H1 (cell line): ENCODE measurements around the gene LAMA3. TPM values are rescaled to one million over a fixed set of nuclear protein-coding genes. Genes with fewer than 3 reads are reported as not detected.
"Not testable (repeated sequence)": the region's sequence is repeated elsewhere in the genome, so short reads cannot be mapped to it uniquely, and the experiment has no call there.

Experiments
- CTCF ChIA-PET: fragments of 300-600 bp; sonication (Branson Sonifier 250); formaldehyde crosslinking; loops from one replicate; lab custom pipeline; 2021; ENCODE audit not compliant: partially characterized antibody; lab: Charles Lee
- POLR2A ChIA-PET: fragments of 300-600 bp; sonication (Branson Sonifier 250); formaldehyde crosslinking; loops from one replicate; lab custom pipeline; 2021; ENCODE audit warnings: inconsistent platforms; ENCODE audit not compliant: partially characterized antibody; lab: Charles Lee
- DNase-seq, 2 experiments: peaks; one replicate each; pipeline versions ENCODE4 v3.0.0 to v3.0.0-alpha.2; 2010 to 2022; ENCODE audit warnings: low spot score in 2 of 2, low read depth in 1 of 2, mixed read lengths in 1 of 2
- FAIRE-seq: peaks from 2 replicates; lab custom pipeline; 2011; peaks lifted over from hg19 to GRCh38; lab: Jason Lieb, UNC
- H2AFZ ChIP-seq: 2 replicates; pipeline ENCODE4 v1.8.1; 2012; ENCODE audit warnings: low read length, inconsistent platforms
- H2AK5ac ChIP-seq: 2 replicates; pipeline ENCODE4 v1.6.1; 2013; ENCODE audit warnings: low read depth, low read length
- H2BK120ac ChIP-seq: replicated peaks from 2 replicates; pipeline ENCODE3; 2013; ENCODE audit warnings: low read depth, low read length, inconsistent platforms
- H2BK12ac ChIP-seq: 2 replicates; pipeline ENCODE4 v1.6.1; 2013; ENCODE audit warnings: low read depth, low read length
- H2BK15ac ChIP-seq: 2 replicates; pipeline ENCODE4 v1.6.1; 2013; ENCODE audit warnings: low read length
- H2BK20ac ChIP-seq: 2 replicates; pipeline ENCODE4 v1.6.1; 2013; ENCODE audit warnings: low read length
- H2BK5ac ChIP-seq: 2 replicates; pipeline ENCODE4 v1.6.1; 2013; ENCODE audit warnings: low read depth, low read length
- H3K14ac ChIP-seq: 2 replicates; pipeline ENCODE4 v1.6.1; 2013; ENCODE audit warnings: inconsistent platforms; ENCODE audit not compliant: insufficient read length
- H3K18ac ChIP-seq: 2 replicates; pipeline ENCODE4 v1.6.1; 2013; ENCODE audit warnings: low read length; ENCODE audit errors: extremely low read depth
- H3K23ac ChIP-seq: 2 replicates; pipeline ENCODE4 v1.6.1; 2013; ENCODE audit warnings: inconsistent platforms; ENCODE audit not compliant: insufficient read length
- H3K23me2 ChIP-seq: 2 replicates; pipeline ENCODE4 v1.6.1; 2013; ENCODE audit warnings: low read depth, low read length
- H3K27ac ChIP-seq: 2 replicates; pipeline ENCODE4 v1.6.1; 2011; ENCODE audit warnings: low read depth, low read length, inconsistent platforms
- H3K27me3 ChIP-seq, 4 experiments: replicated peaks in 1 of 4; 1 replicate in 1 of 4; 2 replicates in 3 of 4; pipeline versions ENCODE4 v1.6.1 to v1.8.1; 2011 to 2013; ENCODE audit warnings: low read length in 3 of 4, mild to moderate bottlenecking in 3 of 4, inconsistent platforms in 2 of 4, mixed read lengths in 2 of 4, moderate library complexity in 1 of 4; ENCODE audit not compliant: control insufficient read depth in 3 of 4, insufficient read depth in 3 of 4; ENCODE audit errors: extremely low read depth in 1 of 4
- H3K36me3 ChIP-seq, 4 experiments: 2 replicates each; pipeline versions ENCODE4 v1.6.1 to v1.8.1; 2011 to 2013; ENCODE audit warnings: mild to moderate bottlenecking in 4 of 4, low read length in 3 of 4, moderate library complexity in 2 of 4, control low read depth in 1 of 4, inconsistent platforms in 1 of 4; ENCODE audit not compliant: insufficient read depth in 4 of 4, control insufficient read depth in 2 of 4
- H3K4ac ChIP-seq: replicated peaks from 2 replicates; pipeline ENCODE3; 2013; ENCODE audit warnings: low read length, low read depth, mixed read lengths, inconsistent platforms; ENCODE audit not compliant: insufficient read length
- H3K4me1 ChIP-seq, 4 experiments: replicated peaks in 1 of 4; 1 replicate in 1 of 4; 2 replicates in 3 of 4; pipeline versions ENCODE4 v1.6.1 to v1.8.1; 2011 to 2013; ENCODE audit warnings: low read length in 3 of 4, inconsistent platforms in 2 of 4, mixed read lengths in 1 of 4; ENCODE audit not compliant: insufficient read depth in 4 of 4, control insufficient read depth in 3 of 4
- H3K4me2 ChIP-seq, 2 experiments: 2 replicates each; pipeline versions ENCODE4 v1.6.1 to v1.8.1; 2011 to 2013; ENCODE audit warnings: low read depth in 2 of 2, low read length in 2 of 2, control low read depth in 1 of 2, inconsistent platforms in 1 of 2, mild to moderate bottlenecking in 1 of 2; ENCODE audit not compliant: insufficient read depth in 1 of 2
- H3K4me3 ChIP-seq, 4 experiments: fragments of 200-600, 300-600 bp in 1 of 4; sonication (generic), shearing (Covaris generic), sonication (Bioruptor Twin) in 1 of 4; 2 replicates each; pipeline versions ENCODE4 v1.5.1 to v1.8.1; 2011 to 2016; ENCODE audit warnings: low read length in 4 of 4, low read depth in 3 of 4, control low read depth in 2 of 4, inconsistent platforms in 2 of 4, mild to moderate bottlenecking in 2 of 4, mixed read lengths in 1 of 4, moderate library complexity in 1 of 4; ENCODE audit not compliant: insufficient read depth in 2 of 4; ENCODE audit errors: extremely low read depth in 1 of 4
- H3K56ac ChIP-seq: replicated peaks from 2 replicates; pipeline ENCODE3; 2013; ENCODE audit warnings: low read depth, mild to moderate bottlenecking, mixed read lengths, low read length, inconsistent platforms; ENCODE audit not compliant: insufficient read length
- H3K79me1 ChIP-seq: 2 replicates; pipeline ENCODE4 v1.6.1; 2013; ENCODE audit warnings: low read depth, low read length, control low read depth
- H3K79me2 ChIP-seq, 2 experiments: 2 replicates each; pipeline versions ENCODE4 v1.6.1 to v1.8.1; 2012 to 2013; ENCODE audit warnings: low read length in 2 of 2, mild to moderate bottlenecking in 2 of 2, inconsistent platforms in 1 of 2; ENCODE audit not compliant: insufficient read depth in 2 of 2, control insufficient read depth in 1 of 2
- H3K9ac ChIP-seq, 4 experiments: replicated peaks in 1 of 4; 1 replicate in 1 of 4; 2 replicates in 3 of 4; pipeline versions ENCODE4 v1.6.1 to v1.8.1; 2011 to 2013; ENCODE audit warnings: low read depth in 3 of 4, low read length in 3 of 4, control low read depth in 2 of 4, mild to moderate bottlenecking in 2 of 4, moderate library complexity in 2 of 4, inconsistent platforms in 1 of 4; ENCODE audit errors: extremely low read depth in 1 of 4
- H3K9me3 ChIP-seq, 2 experiments: 2 replicates each; pipeline versions ENCODE4 v1.6.1 to v1.8.1; 2012 to 2013; ENCODE audit warnings: mild to moderate bottlenecking in 2 of 2, moderate library complexity in 2 of 2, control low read depth in 1 of 2, inconsistent platforms in 1 of 2, low read depth in 1 of 2, low read length in 1 of 2, mixed read lengths in 1 of 2; ENCODE audit not compliant: insufficient read depth in 2 of 2
- H4K20me1 ChIP-seq, 2 experiments: replicated peaks in 1 of 2; 2 replicates each; pipeline versions ENCODE3 to v1.8.1; 2011 to 2013; ENCODE audit warnings: inconsistent platforms in 2 of 2, low read length in 2 of 2, mild to moderate bottlenecking in 1 of 2; ENCODE audit not compliant: insufficient read depth in 2 of 2, control insufficient read depth in 1 of 2
- H4K5ac ChIP-seq: 2 replicates; pipeline ENCODE4 v1.6.1; 2013; ENCODE audit warnings: low read length, low read depth, mixed read lengths, inconsistent platforms; ENCODE audit not compliant: insufficient read length
- H4K8ac ChIP-seq: 2 replicates; pipeline ENCODE4 v1.8.0; 2013; ENCODE audit warnings: mild to moderate bottlenecking, moderate library complexity, low read length, inconsistent platforms; ENCODE audit not compliant: insufficient read depth; ENCODE audit errors: extremely low read depth
- H4K91ac ChIP-seq: replicated peaks from 2 replicates; pipeline ENCODE3; 2013; ENCODE audit warnings: low read length, mixed read lengths, inconsistent platforms; ENCODE audit not compliant: insufficient read length
- WGBS, 2 experiments: shearing (Covaris generic) in 1 of 2; methylation state at CpG; one replicate each; pipeline versions ENCODE4 v1.1.6 to v1.1.7; 2013 to 2015; ENCODE audit warnings: low lambda C conversion rate in 2 of 2, mixed read lengths in 2 of 2, inconsistent platforms in 1 of 2, low coverage in 1 of 2, missing lambda C conversion rate in 1 of 2; ENCODE audit not compliant: insufficient replicate concordance in 2 of 2, insufficient coverage in 1 of 2, insufficient read length in 1 of 2; ENCODE audit errors: extremely low coverage in 1 of 2, missing lambda C conversion rate in 1 of 2; 5-methylcytosine and 5-hydroxymethylcytosine counted together
- polyA plus RNA-seq, 7 experiments: library from polyadenylated mRNA; depleted of rRNA in 3 of 7; stranded (reverse) in 5 of 7; unstranded in 2 of 7; fragments of >200 nt in 5 of 7; fragments of 200-250 nt in 2 of 7; gene quantifications; 1 replicate in 5 of 7; 2 replicates in 1 of 7; 4 replicates in 1 of 7; pipeline versions ENCODE4 v1.2.1 to v1.2.3, GENCODE V29; 2011 to 2013; ENCODE audit warnings: missing spikeins in 2 of 7, mixed read lengths in 2 of 7
- total RNA-seq: library from RNA; stranded (reverse); fragmentation: NEBNext Ultra II Directional; extraction: Animal tissue kit (Norgen Biotek cat#: 25700); gene quantifications from 2 replicates; pipeline ENCODE4 v1.2.1, GENCODE V29; 2021

LAMA3 gene
- total and polyA plus RNA-seq, 2 of the 8 experiments (the other 6 are each of a cell fraction or from before 2014, with no cell fraction given), result 0.76 to 5.0 TPM

GRCh38 chr18:23733265-23733664 is 44.0 kb downstream of the LAMA3 start:
- H3K23me2 ChIP-seq, H3K36me3 ChIP-seq, H3K27ac ChIP-seq, H3K4me1 ChIP-seq, H3K9me3 ChIP-seq, H3K4me2 ChIP-seq, H3K23ac ChIP-seq, H3K18ac ChIP-seq, H3K56ac ChIP-seq, H2AFZ ChIP-seq, H3K4me3 ChIP-seq, H3K79me2 ChIP-seq, H2BK120ac ChIP-seq, H4K20me1 ChIP-seq, H3K79me1 ChIP-seq, H4K5ac ChIP-seq, H3K27me3 ChIP-seq, H4K91ac ChIP-seq, H3K9ac ChIP-seq, H3K4ac ChIP-seq, FAIRE-seq, H2BK5ac ChIP-seq, POLR2A ChIA-PET, H2BK12ac ChIP-seq, H4K8ac ChIP-seq, DNase-seq, H3K14ac ChIP-seq, H2BK20ac ChIP-seq, H2AK5ac ChIP-seq, H2BK15ac ChIP-seq: not testable (repeated sequence)
- CTCF ChIA-PET, result interaction anchor here (0.5 kb wide), 1 partner anchor 80 kb away, joined by 4 read pairs; no protein-coding TSS in a partner anchor
- WGBS, 2 experiments, result 93% methylated on average over 5 of the region's 5 CpGs; no CpG with 5 or more reads in 1 of the 2 experiments
